Measurements from ENCODE around the gene NUP50. TPM values are rescaled to one million over a fixed set of nuclear protein-coding genes. Genes with fewer than 3 reads are reported as not detected.

Gene NUP50, protein sequence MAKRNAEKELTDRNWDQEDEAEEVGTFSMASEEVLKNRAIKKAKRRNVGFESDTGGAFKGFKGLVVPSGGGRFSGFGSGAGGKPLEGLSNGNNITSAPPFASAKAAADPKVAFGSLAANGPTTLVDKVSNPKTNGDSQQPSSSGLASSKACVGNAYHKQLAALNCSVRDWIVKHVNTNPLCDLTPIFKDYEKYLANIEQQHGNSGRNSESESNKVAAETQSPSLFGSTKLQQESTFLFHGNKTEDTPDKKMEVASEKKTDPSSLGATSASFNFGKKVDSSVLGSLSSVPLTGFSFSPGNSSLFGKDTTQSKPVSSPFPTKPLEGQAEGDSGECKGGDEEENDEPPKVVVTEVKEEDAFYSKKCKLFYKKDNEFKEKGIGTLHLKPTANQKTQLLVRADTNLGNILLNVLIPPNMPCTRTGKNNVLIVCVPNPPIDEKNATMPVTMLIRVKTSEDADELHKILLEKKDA
- total RNA-seq = 105 and 108 TPM in 2 replicates
- 61.7 TPM for total RNA-seq (2013)
- polyA plus RNA-seq = 9.1 and 14.4 TPM in 2 replicates
- 46.5 and 47.9 TPM in 2 replicates for polyA minus RNA-seq

DNA sequence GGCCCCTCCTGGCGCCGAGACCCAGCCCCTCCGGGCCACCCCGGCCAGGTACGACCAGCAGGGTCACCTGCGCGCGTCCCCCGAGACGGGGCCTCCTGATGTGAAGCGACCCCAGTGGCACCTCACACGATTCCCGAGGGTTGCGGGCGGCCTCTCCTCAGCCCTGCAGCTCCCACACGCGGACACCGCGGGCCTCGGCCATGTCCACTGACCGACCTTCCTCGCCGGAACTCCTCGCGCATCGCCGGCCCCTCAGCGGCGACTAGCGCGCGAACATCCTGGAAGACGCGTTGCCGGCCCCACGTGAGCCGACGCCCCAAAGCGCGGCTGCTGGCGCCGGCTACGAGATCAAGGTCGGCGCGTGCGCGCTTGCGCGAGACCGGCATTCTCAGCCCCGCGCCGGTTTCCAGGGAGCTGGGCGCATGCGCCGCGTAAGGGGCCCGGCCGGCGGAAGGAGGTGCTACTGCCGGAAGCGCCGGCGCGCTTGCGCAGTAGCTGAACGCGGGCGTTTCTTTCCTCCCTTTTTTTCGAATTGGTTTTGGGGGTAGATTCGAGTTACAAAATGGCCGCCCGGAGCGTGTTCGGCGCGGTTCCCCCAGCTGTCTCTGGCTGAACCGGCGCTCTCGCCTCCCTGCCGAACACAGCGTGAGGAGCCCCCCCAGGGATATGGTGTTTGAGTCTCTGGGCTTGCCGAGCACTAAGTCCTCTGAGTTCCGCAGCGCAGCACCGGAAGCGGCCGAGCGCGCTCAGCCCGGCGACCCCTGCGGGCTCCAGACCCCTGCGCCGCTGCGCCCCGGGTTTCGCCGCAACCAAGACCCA, at the start of gene NUP50:
Gene NUP50 (plus strand): TSS at position 475 of the 819 bp plus-strand sequence. CDS start 4,253 bp downstream, outside the sequence.
- Mint-ChIP-seq H3K27me3 (no peaks in the 10 kb centered on the region), H3K4me3 (peak within 1 kb of the TSS; percentile 92), H3K27ac (peak within 1 kb of the TSS; percentile 94), H3K9me3 (ENCODE audit: insufficient read depth) (no peaks in the 10 kb centered on the region), H3K4me1 (peaks cover 47% of the 10 kb centered on the region)
- no peak for TF ChIP-seq EZH2 (IDR thresholded peaks at IDR 0.05; ENCODE audit: borderline replicate concordance, insufficient read depth, low read depth, low read length, poor library complexity, severe bottlenecking)
- TF ChIP-seq, protein P1, sequence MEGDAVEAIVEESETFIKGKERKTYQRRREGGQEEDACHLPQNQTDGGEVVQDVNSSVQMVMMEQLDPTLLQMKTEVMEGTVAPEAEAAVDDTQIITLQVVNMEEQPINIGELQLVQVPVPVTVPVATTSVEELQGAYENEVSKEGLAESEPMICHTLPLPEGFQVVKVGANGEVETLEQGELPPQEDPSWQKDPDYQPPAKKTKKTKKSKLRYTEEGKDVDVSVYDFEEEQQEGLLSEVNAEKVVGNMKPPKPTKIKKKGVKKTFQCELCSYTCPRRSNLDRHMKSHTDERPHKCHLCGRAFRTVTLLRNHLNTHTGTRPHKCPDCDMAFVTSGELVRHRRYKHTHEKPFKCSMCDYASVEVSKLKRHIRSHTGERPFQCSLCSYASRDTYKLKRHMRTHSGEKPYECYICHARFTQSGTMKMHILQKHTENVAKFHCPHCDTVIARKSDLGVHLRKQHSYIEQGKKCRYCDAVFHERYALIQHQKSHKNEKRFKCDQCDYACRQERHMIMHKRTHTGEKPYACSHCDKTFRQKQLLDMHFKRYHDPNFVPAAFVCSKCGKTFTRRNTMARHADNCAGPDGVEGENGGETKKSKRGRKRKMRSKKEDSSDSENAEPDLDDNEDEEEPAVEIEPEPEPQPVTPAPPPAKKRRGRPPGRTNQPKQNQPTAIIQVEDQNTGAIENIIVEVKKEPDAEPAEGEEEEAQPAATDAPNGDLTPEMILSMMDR (IDR thresholded peaks at IDR 0.05) = no peak
- Histone ChIP-seq H3K27me3 (replicated peaks in 1 of 4; ENCODE audit: control extremely low read depth in 1 of 4, control insufficient read depth in 3 of 4, insufficient read depth in 4 of 4, low read length in 3 of 4) (no peaks in the 10 kb centered on the region), H3K4me3 (ENCODE audit: control extremely low read depth in 1 of 5, extremely low read depth in 1 of 5, insufficient read depth in 1 of 5, low read depth in 2 of 5, low read length in 4 of 5) (peak within 1 kb of the TSS; percentile 76 to 89 (median 82)), H3K4me1 (ENCODE audit: control insufficient read depth in 2 of 2, insufficient read depth in 2 of 2, low read length in 2 of 2) (peaks cover 19 to 23% of the 10 kb centered on the region in 2 donors), H3K4me2 (replicated peaks; ENCODE audit: low read depth, low read length, poor library complexity, severe bottlenecking) (peak within 1 kb of the TSS; percentile 81), H3K79me2 (ENCODE audit: control insufficient read depth, insufficient read depth, low read length) (peaks cover 60% of the 10 kb centered on the region), H3K9me3 (ENCODE audit: control extremely low read depth in 1 of 3, control insufficient read depth in 2 of 3, insufficient read depth in 1 of 3, low read length in 2 of 3) (no peaks in the 10 kb centered on the region), H3K36me3 (replicated peaks in 1 of 2; ENCODE audit: control extremely low read depth in 1 of 2, control insufficient read depth in 1 of 2, extremely low read depth in 1 of 2, insufficient read depth in 2 of 2, low read length in 1 of 2) (peaks cover 4 to 18% of the 10 kb centered on the region in 2 experiments), H3K27ac (ENCODE audit: low read length in 2 of 2) (peak within 1 kb of the TSS; percentile 81 to 94), H3K9ac (ENCODE audit: low read length) (peak within 1 kb of the TSS; percentile 73), H2AFZ (ENCODE audit: insufficient read depth, low read depth, low read length, poor library complexity, severe bottlenecking) (peak within 1 kb of the TSS; percentile 91), H4K20me1 (ENCODE audit: control insufficient read depth, insufficient read depth, low read length, poor library complexity, severe bottlenecking) (peaks cover 14% of the 10 kb centered on the region)
- WGBS (ENCODE audit: insufficient coverage) = under 1% methylated on average over 100 of the region's 100 CpGs
- ATAC-seq (ENCODE audit: low read depth) (peak; percentile 79), DNase-seq (peak; percentile 99)
- POLR2A ChIA-PET = interaction anchor here (0.5 to 1.8 kb wide), 3 partner anchors 13 to 103 kb away, joined by 3 to 9 read pairs (median 4); no protein-coding TSS in a partner anchor
- CTCF ChIA-PET = interaction anchor here (0.6 to 1.6 kb wide), 6 partner anchors 12 to 909 kb away, joined by 3 to 8 read pairs (median 4); no protein-coding TSS in a partner anchor
- intact Hi-C loops (cut with micrococcal nuclease) = loop anchor here (1.0 to 5.0 kb wide), 4 partner anchors 72 to 155 kb away; partner anchors contain the start of gene KIAA0930
